Loucy (cell line): ENCODE results near the gene SRPRB.

ENCODE experiments used
- H2AFZ ChIP-seq: fragments of 200-600 bp; sonication (generic); 2 replicates; pipeline ENCODE4 v1.6.0; 2016; ENCODE audit warnings: antibody characterized with exemption, mild to moderate bottlenecking, low read length, moderate library complexity
- H3F3A ChIP-seq: fragments of 200-600 bp; 2 replicates; pipeline ENCODE4 v1.6.0; 2016; ENCODE audit warnings: antibody characterized with exemption, low read depth, mild to moderate bottlenecking
- H3K27me3 ChIP-seq: fragments of 200-600 bp; sonication (generic); 2 replicates; pipeline ENCODE4 v1.6.1; 2014; ENCODE audit warnings: low read length, mild to moderate bottlenecking; ENCODE audit not compliant: insufficient read depth, poor library complexity, severe bottlenecking
- H3K36me3 ChIP-seq: fragments of 200-600 bp; sonication (generic); 2 replicates; pipeline ENCODE4 v1.6.1; 2016; ENCODE audit warnings: low read length; ENCODE audit not compliant: insufficient read depth
- H3K4me1 ChIP-seq: fragments of 200-600 bp; sonication (generic); 2 replicates; pipeline ENCODE4 v1.5.1; 2014; ENCODE audit warnings: low read length, mild to moderate bottlenecking; ENCODE audit not compliant: insufficient read depth, poor library complexity, severe bottlenecking
- H3K4me2 ChIP-seq: fragments of 200-600 bp; sonication (generic); 2 replicates; pipeline ENCODE4 v1.6.0; 2014; ENCODE audit warnings: antibody characterized with exemption, low read length, low read depth, mild to moderate bottlenecking; ENCODE audit not compliant: poor library complexity, severe bottlenecking
- H3K4me3 ChIP-seq: fragments of 200-600 bp; sonication (generic); 2 replicates; pipeline ENCODE4 v1.5.1; 2014; ENCODE audit warnings: low read length, mild to moderate bottlenecking, mixed read lengths; ENCODE audit not compliant: poor library complexity, severe bottlenecking
- H3K79me2 ChIP-seq: fragments of 200-600 bp; sonication (generic); 2 replicates; pipeline ENCODE4 v1.6.1; 2014; ENCODE audit warnings: low read length; ENCODE audit not compliant: insufficient read depth
- H3K9ac ChIP-seq: fragments of 200-600 bp; sonication (generic); 2 replicates; pipeline ENCODE4 v1.6.0; 2014; ENCODE audit warnings: mild to moderate bottlenecking, low read depth, low read length, moderate library complexity; ENCODE audit not compliant: poor library complexity, severe bottlenecking
- H3K9me2 ChIP-seq: fragments of 200-600 bp; sonication (generic); replicated peaks from 2 replicates; pipeline ENCODE4 v1.6.1; 2016; ENCODE audit warnings: low read depth, low read length, mixed read lengths
- H3K9me3 ChIP-seq: fragments of 200-600 bp; sonication (generic); 2 replicates; pipeline ENCODE4 v1.6.1; 2014; ENCODE audit warnings: mild to moderate bottlenecking, antibody characterized with exemption, low read length, low read depth; ENCODE audit not compliant: insufficient read depth
- H4K20me1 ChIP-seq: fragments of 200-600 bp; sonication (generic); 2 replicates; pipeline ENCODE4 v1.6.0; 2014; ENCODE audit warnings: antibody characterized with exemption, low read length, mild to moderate bottlenecking; ENCODE audit not compliant: insufficient read depth, poor library complexity, severe bottlenecking
- EZH2phosphoT487 ChIP-seq: fragments of 200-600 bp; IDR thresholded peaks from 2 replicates; pipeline ENCODE4 v1.6.1; 2018; ENCODE audit warnings: antibody characterized with exemption, mild to moderate bottlenecking, moderate library complexity, borderline replicate concordance
- TF ChIP-seq, protein P1 (sequence below): fragments of 200-600 bp; sonication (generic); conservative IDR thresholded peaks from 2 replicates; pipeline ENCODE4 v1.5.1; 2014; ENCODE audit warnings: mild to moderate bottlenecking, antibody characterized with exemption, low read length

SRPRB gene

GRCh38 chr3:133759740-133760305, 45.8 kb upstream of the SRPRB start:
- H3K27me3 ChIP-seq, result no peaks in the 10 kb centered on the region
- H2AFZ ChIP-seq, result no peak overlapping the region
- no peaks in the 10 kb centered on the region for H3K9me2 ChIP-seq
- H3K4me3 ChIP-seq, result no peak overlapping the region
- no peaks in the 10 kb centered on the region for H3F3A ChIP-seq
- H3K9ac ChIP-seq, result no peak overlapping the region
- no peaks in the 10 kb centered on the region for H3K79me2 ChIP-seq
- no peaks in the 10 kb centered on the region for H3K36me3 ChIP-seq
- H3K4me2 ChIP-seq, result no peak overlapping the region
- H3K9me3 ChIP-seq, result no peaks in the 10 kb centered on the region
- H4K20me1 ChIP-seq, result no peaks in the 10 kb centered on the region
- H3K4me1 ChIP-seq, result no peaks in the 10 kb centered on the region
- TF ChIP-seq, protein P1, sequence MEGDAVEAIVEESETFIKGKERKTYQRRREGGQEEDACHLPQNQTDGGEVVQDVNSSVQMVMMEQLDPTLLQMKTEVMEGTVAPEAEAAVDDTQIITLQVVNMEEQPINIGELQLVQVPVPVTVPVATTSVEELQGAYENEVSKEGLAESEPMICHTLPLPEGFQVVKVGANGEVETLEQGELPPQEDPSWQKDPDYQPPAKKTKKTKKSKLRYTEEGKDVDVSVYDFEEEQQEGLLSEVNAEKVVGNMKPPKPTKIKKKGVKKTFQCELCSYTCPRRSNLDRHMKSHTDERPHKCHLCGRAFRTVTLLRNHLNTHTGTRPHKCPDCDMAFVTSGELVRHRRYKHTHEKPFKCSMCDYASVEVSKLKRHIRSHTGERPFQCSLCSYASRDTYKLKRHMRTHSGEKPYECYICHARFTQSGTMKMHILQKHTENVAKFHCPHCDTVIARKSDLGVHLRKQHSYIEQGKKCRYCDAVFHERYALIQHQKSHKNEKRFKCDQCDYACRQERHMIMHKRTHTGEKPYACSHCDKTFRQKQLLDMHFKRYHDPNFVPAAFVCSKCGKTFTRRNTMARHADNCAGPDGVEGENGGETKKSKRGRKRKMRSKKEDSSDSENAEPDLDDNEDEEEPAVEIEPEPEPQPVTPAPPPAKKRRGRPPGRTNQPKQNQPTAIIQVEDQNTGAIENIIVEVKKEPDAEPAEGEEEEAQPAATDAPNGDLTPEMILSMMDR, result no peak

DNA sequence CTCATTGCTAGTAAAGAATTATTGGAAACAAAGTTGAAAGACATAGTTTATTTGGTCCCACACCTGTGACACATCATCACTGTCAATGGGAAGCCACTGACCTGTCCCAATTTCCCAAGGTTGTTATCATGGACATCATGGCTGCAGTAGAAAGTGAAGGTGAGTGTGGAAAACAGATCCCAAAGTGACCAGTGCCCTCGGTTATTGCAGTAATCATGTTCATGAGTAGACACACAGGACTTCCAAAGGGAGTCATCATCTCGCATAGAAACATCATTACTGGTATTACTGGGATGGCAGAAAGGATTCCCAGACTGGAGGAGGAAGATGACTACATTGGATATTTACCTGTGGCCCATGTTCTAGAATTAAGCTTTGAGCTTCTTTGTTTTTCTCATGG, 44.7 kb upstream of the SRPRB start:
- H3K4me3 ChIP-seq, result no peak overlapping the region
- no peak overlapping the region for H3K9ac ChIP-seq
- no peaks in the 10 kb centered on the region for H4K20me1 ChIP-seq
- no peaks in the 10 kb centered on the region for H3K9me2 ChIP-seq
- H3K36me3 ChIP-seq, result no peaks in the 10 kb centered on the region
- no peak overlapping the region for H2AFZ ChIP-seq
- no peaks in the 10 kb centered on the region for H3K27me3 ChIP-seq
- no peaks in the 10 kb centered on the region for H3K4me1 ChIP-seq
- H3K79me2 ChIP-seq, result no peaks in the 10 kb centered on the region
- H3K9me3 ChIP-seq, result no peaks in the 10 kb centered on the region
- no peak for TF ChIP-seq EZH2phosphoT487
- H3F3A ChIP-seq, result no peaks in the 10 kb centered on the region
- no peak overlapping the region for H3K4me2 ChIP-seq

GRCh38 chr3:133761605-133762484, 43.8 kb upstream of the SRPRB start:
- Histone ChIP-seq H3F3A (no peaks in the 10 kb centered on the region), H2AFZ (no peak overlapping the region), H4K20me1 (no peaks in the 10 kb centered on the region), H3K4me3 (no peak overlapping the region), H3K9me2 (no peaks in the 10 kb centered on the region), H3K36me3 (no peaks in the 10 kb centered on the region), H3K9ac (no peak overlapping the region), H3K4me1 (no peaks in the 10 kb centered on the region), H3K79me2 (no peaks in the 10 kb centered on the region), H3K27me3 (no peaks in the 10 kb centered on the region), H3K9me3 (no peaks in the 10 kb centered on the region), H3K4me2 (no peak overlapping the region)
- TF ChIP-seq EZH2phosphoT487, result no peak

GRCh38 chr3:133762539-133762938, 43.1 kb upstream of the SRPRB start:
- Histone ChIP-seq H3K4me1 (no peaks in the 10 kb centered on the region), H3K27me3 (no peaks in the 10 kb centered on the region), H3K79me2 (no peaks in the 10 kb centered on the region), H3K36me3 (no peaks in the 10 kb centered on the region), H3K9ac (no peak overlapping the region), H3K9me3 (no peaks in the 10 kb centered on the region), H3K4me3 (no peak overlapping the region), H3F3A (no peaks in the 10 kb centered on the region), H3K9me2 (no peaks in the 10 kb centered on the region), H3K4me2 (no peak overlapping the region), H4K20me1 (no peaks in the 10 kb centered on the region), H2AFZ (no peak overlapping the region)
- no peak for TF ChIP-seq EZH2phosphoT487
- TF ChIP-seq, protein P1, result no peak
